G401 (cell line): Measurements from ENCODE around the gene CCDC60. TPM values are rescaled to one million over a fixed set of nuclear protein-coding genes. Genes with fewer than 3 reads are reported as not detected.
A peak's percentile ranks its signal among the peaks of the same experiment; 100 is the strongest.

Experiments
- DNase-seq: peaks from one replicate; pipeline ENCODE4 v3.0.0-alpha.2; 2015; ENCODE audit warnings: low spot score
- in situ Hi-C: cut with HindIII; loops from 2 replicates; pipeline ENCODE4 v1.10.0; 2016; ENCODE audit warnings: low sequenced_read_pairs, mixed read lengths
- total RNA-seq: library from RNA; depleted of rRNA; stranded (reverse); fragments of >200 nt; shearing (Covaris generic); gene quantifications from 2 replicates; pipeline ENCODE4 v1.2.3, GENCODE V29; 2014

The CCDC60 gene
- total RNA-seq, 1 experiment from 2014 or later = not detected

DNA sequence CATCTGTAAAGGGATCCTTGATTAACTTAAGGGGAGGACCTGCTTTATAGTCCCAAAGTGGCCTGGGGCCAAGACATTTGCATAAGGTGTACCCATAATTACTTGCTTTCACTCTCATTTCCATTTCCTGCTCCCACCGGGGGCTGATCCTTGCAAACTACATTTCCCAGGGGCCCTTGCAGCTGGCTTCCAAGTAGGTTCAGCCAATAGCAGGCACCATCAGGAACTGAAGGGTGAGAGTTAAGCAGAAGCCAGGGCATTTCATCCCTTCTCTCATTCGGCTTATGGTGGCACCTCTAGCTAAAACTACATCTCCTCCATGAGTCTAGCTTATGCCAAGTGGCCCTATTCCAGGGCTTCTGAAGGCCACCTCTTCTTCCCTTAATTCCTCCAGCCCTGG lies 88.8 kb downstream of the CCDC60 start:
- in situ Hi-C loops = no loop called here
- DNase-seq = no peak

DNA sequence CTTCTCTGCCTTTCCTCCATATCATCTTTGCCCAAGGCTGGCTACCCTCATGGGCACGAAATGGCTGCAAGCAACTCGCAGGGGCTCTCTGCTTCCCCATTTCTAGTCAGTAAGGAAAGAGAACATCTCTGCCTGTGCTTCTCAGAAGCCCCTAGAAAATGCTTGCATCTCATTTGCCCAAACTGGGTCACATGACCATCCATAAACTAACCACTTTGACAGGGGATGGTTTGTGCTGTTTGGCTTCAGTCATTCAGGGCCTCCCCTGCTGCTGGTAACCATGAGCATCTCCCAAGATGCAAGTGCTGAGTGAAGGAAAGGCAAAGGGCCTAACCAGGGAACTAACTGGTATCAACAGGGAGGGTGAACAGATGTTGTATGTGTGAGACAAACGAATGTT lies 91.1 kb downstream of the CCDC60 start:
- no peak for DNase-seq
- in situ Hi-C loops = no loop called here

DNA sequence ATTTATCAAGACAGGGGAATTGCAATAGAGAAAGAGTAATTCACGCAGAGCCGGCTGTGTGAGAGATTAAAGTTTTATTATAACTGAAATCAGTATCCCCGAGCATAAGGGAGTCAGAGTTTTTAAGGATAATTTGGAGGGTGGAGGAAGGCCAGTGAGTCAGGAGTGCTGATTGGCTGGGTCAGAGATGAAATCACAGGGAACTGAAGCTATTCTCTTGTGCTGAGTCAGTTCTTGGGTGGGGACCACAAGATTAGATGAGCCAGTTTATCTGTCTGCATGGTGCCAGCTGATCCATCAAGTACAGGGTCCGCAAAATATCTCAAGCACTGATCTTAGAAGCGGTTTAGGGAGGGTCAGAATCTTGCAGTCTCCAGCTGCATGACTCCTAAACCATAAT lies 96.6 kb downstream of the CCDC60 start:
- no peak for DNase-seq
- in situ Hi-C loops = no loop called here

DNA sequence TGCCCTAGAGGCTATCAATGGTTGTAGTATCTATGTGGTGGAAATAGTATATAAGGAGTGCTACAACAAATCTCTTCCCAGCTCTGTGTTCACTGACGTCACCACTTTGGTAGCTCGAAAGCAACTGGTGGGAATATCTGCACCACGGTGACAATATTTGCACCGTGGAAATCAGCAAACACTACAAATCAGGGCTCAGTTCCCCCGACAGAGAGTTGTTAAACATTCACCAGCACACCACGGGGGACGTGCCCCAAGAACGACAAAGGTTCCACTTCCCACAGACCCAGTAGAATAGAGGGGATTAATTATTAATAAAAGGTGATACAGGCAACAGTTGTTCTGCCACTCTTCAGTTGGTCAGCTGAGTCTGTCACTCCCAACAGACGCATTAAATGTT lies 98.4 kb downstream of the CCDC60 start:
- in situ Hi-C loops = no loop called here
- no peak for DNase-seq

DNA sequence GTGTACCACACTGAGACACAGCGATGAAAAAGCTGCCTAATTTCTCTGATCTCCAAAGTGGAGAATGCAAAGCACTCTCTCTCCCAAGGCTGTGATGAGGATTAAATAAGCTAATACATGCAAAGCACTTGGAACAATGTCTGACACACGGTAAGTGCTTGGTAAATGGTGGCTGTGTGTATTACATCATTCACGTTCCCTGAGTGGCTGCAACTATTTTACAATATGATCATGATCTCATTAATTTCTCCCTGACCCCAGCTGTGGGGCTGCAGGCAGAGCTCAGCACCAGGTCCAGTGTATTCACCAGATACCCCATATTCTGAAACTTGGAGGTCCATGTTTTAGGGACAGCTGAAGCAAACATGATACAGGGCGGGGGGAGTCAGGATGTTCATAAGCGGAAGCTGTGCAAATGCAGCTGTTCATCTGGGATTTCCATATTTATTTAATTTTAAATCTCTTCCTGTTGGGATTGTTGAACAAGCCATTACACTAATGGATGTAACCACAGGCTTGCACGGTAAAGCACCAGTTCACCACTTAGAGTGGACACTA lies 106.4 kb downstream of the CCDC60 start:
- no peak for DNase-seq
- in situ Hi-C loops = no loop called here

DNA sequence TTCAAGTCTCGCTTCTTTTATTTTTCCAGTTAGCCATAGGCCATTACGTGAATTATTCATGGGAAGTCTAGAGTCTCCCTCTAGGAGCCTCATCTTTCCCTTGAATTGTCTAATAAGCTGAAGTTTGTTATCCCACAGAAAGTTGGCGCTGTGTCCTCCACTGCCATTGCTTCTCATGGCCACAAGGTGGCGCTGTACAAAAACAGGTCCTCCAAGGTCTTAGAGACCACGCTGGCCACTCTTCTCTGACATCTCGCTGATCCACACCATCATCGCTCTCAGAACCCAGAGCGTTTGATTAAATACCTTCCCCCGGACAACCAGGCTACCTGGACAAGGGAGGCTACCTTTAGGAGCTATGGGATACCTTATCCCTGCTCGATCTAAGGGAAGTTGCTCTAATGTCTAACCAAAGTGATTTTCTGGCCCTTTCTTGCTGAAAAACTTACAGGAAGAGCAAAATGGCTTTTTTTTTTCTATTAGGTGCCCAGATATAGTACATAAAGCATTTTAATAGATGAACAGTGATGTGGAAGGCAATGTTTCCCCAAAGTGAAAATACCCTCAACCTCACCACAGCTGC lies 110.0 kb downstream of the CCDC60 start:
- peak; percentile 23 for DNase-seq
- in situ Hi-C loops = no loop called here

DNA sequence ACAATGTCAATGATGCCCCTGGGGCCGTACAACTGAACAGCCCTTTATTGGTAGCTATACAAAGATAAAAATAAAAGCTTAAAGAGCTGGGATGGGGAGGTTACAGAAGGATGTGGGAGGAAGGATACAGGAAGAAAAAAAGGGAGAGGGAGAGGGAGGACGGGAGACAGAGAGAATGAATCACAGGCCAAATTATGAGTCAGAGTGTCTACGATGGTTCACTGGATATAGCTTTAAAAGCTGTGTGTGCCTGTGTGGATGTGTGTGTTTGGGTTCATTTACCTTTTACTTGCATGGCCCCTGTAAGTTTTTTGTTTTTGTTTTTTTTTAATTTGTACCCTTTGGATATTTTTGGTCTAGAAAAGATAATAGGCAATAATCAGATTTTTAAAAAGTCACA lies 111.9 kb downstream of the CCDC60 start:
- in situ Hi-C loops = no loop called here

DNA sequence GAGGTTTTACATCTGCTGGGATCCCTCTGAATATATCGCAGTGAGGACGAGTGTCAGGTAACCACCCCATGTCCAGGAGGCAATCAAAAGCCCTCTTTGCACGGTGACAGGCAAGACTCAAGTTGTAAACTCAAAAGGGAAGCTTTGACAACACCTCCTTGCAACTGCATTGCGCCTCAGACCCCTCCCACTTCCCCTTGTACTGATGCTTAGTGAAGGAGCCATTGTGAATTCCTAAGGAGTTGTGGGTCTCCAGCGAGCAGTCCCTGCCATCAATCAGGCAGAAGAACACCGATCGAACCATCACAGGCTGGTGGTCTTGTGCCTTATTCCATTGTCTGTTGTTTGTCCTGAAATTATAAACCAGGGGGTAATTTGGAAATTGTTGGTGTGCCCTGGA lies 112.6 kb downstream of the CCDC60 start:
- DNase-seq = no peak
- in situ Hi-C loops = no loop called here

More for the DNA sequence above, 111.9 kb downstream of the CCDC60 start:
- no peak for DNase-seq

DNA sequence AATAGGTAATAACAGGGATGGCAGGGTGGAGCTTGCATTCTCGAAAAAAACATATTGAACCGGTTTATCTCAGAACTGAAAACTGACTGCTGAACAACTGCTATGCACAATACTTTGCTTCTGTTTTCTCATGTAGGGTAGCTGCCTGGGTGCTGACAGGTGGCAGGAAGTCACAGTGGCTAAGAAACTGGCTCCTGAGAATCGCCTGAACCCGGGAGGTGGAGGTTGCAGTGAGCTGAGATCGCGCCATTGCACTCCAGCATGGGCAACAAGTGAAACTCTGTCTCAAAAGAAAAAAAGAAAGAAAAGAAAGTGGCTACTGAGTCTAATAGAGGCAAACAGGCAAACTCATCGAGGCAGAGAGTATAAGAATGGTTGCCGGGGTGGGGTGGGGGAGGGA lies 113.1 kb downstream of the CCDC60 start:
- in situ Hi-C loops = no loop called here
- DNase-seq = no peak

DNA sequence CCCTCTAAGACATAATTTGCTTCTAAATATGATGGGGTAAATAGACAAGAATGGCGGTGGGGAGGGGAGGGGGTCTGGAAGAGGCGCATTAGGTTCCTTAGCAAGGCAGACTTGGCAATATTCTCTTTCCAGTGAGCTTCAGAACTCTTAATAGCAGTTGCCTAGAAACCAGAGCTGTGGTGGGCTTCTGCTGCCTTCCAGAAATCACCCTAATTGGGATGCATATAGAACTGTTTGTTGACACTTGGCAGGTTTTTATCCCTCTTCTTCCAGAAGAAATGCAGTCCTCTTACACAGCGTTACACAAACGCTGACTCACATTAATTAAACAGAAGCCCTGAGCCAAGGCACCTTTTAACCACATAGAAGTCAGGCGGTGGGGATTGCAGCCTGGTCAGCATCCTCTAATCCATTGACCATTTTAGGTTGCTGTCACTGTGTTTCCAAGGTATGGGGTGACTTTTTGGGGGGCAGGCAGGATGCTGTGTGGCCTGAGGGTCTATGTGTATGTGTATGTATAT lies 114.1 kb downstream of the CCDC60 start:
- DNase-seq = no peak
- in situ Hi-C loops = no loop called here

DNA sequence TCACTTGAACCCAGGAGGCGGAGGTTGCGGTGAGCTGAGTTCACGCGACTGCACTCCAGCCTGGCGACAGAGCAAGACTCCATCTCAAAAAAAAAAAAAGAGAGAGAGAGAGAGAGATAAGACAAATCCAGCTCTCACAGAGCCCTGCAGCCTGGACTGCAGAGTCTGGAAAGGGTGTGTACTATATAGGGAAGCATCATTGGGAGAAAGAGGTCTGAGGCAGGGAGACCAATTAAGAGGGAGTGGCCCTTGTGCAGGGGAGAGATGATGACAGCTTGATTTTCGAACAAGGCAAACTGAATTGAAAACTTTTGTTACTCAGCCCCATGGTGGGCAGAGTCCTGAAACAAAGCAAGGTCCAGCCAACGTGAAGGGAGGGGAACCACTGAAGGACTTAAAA lies 116.2 kb downstream of the CCDC60 start:
- DNase-seq = no peak
- in situ Hi-C loops = no loop called here

DNA sequence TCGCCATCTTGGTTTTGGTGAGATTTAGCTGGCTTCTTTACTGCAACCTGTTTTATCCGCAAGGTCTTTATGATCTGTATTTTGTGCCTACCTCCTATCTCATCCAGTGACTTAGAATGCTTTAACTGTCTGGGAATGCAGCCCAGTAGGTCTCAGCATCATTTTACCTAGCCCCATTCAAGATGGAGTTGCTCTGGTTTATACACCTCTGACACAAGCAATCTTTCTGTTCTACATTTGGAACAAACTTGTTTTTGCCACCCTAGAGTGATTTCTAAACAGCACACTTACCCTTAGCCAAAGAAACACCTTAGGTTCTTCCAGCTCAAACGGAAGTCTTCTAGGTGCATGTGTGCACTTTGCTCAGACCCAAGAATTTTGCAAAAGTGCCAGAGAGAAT lies 122.3 kb downstream of the CCDC60 start:
- in situ Hi-C loops = no loop called here

DNA sequence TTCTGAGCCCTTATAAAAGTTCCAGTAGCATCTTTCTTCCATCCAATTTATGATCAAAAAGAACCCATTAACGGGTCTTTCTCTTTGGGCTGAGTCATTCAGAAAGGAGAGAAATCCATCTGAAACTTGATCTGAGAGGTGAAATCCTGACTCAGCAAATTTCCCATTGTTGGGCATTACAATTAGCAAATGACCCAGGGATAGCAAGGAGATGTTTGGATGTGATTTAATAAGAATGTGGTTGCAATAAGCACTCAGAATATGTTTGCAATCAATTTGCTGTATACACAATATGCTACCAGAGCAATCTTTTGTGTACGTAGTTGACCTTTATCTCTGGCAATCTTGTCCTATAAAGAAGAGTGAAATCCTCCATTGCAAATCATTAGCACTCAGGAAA lies 122.7 kb downstream of the CCDC60 start:
- no peak for DNase-seq
- in situ Hi-C loops = no loop called here

More for the DNA sequence above, 122.3 kb downstream of the CCDC60 start:
- no peak for DNase-seq

DNA sequence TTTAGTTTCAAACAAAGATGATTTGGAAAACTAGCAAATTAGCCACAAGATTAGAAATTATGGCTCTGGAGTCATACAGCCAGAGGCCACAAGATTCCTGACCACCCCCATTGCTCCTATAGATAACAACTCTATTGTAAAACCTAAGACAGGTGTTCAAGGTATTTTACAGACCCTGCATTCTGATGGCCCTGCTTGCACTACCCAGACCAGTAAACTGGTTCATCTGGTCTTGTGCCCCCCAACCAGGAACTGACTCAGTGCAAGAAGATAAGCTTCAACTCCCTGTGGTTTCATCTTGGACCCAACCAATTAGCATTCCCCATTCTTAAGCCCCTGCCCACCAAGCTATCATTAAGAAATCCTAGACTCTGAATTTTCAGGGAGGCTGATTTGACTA lies 125.0 kb downstream of the CCDC60 start:
- in situ Hi-C loops = no loop called here
- DNase-seq = no peak

DNA sequence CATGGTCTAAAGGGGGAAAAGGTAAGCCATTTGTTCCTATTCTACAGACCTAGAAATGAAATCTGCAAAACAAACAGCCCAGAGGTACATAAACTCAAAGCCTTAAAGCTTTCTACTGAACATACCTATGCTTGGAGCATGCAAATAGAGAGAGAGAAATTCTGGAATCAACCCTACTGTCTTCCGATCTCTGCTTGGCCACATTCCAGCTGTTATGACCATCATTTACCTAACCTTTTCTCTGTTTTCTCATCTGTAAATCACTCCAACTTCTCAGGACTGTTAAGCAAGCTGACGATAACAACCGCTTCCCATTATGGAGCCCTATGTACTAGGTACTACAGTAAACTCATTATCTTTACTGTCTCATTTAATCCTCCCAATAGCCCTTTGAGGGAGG lies 126.3 kb downstream of the CCDC60 start:
- in situ Hi-C loops = no loop called here
- DNase-seq = no peak

DNA sequence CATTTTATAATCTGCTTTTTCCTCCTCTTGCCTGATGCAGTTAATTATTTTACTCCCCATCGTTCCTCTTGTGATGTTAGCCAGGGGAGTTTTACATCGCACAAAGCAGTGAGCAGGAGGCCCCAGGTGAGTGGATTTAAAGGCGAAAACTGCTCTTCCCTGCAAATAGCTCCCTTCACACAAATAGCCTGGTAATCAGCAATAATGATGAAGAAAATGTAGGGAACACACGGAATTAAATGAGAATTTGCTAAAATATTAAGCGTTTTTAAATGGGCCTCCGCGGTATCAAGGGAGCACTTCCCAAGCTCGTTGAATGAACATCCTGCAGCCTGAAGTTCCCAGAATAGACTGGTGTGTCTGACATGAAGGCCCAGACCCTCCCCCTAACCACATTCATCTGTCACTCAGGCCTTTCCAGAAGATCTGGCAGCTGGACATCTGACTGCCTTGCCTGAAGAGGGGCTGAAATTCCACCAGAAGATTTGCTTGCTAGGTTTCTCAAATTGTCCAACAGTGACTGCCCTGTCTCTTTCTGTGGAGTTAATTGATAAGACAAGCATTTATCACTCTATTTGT lies 127.2 kb downstream of the CCDC60 start:
- in situ Hi-C loops = no loop called here
- no peak for DNase-seq

DNA sequence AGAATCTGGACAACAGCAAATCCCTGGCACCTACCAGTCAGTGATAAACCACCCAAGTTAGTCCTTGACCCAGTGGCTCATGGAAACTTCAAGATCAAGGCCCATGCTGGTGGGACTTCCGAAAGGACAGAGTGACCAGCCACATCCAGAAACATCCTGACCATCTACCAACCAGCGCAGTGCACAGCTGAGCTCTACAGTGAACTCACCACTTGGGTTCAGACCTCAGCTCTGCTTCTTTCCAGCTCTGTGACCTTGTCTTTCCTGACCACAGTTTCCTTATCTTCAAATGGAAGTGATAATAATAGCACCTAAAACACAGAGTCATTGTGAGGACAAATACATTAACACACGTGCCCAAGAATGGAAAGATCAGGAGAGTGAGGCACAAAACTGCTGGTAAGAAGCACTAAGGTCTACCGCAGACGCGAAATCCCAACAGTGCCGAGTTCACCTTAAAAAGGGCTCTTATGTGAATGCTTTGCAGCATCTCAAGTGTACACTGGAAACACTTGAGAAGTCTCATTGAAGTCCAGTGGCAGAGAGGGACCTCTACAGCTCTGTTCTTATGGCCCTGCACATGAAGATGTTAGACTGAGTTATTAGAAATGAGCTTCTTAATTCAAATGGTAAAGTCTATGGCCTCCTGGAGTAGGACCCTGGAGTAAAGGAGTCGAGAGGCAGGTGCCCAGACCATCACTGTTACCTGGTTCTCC lies 128.8 kb downstream of the CCDC60 start:
- DNase-seq = no peak
- in situ Hi-C loops = no loop called here

DNA sequence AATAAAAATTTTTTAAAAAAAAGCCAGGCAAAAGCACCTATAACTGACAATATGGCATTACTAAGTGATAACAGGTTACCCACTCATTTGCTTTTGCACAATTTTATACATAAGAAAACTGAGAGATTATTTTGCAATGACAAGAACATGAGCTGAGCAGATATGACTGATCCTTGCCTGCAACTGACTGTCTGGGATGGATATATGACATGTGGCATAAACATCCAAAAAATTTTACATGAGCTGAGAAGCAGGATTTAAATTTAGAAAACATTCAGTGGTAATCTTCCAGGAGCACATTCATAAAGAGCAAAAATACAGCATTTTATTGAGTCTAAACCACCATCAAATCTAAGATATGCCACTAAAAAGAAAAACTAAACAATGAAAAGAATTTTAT lies 133.8 kb downstream of the CCDC60 start:
- no peak for DNase-seq
- in situ Hi-C loops = no loop called here

DNA sequence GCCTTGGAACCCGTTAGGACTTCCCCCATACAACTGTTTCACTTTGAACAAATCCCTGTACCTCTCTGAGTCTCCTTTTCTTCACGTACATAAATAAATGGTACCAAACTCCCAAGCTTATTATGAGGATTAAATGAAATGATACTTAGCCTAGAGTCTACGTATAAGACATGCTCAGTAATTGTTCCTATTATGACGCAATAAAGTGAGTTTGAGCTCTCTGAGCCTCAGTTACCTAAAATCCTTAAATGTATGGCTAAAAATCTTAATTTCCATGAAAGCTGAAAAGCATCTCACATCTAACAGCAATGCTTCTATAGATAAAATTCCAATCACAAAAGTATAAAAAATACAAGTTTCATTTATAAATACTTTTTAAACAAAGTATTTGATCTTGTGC lies 141.1 kb downstream of the CCDC60 start:
- in situ Hi-C loops = no loop called here
- DNase-seq = no peak

DNA sequence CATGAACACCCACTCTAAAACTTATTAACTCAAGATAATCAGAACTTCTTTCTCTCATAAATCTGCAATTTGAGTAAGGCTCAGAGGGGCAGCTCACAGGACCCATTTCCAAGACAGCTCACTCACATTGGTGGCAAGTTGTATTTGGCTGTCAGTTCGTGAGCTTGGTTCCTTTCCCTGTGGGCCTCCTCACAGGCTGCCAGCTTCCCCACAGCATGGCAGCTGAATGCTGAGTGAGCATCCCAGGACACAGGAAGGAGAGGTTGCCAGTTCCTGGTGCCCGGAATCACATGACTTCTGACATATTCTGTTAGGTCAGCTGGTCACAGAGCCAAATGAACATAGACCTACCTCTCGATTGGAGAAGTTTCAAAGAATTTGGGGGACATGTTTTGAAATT lies 142.4 kb downstream of the CCDC60 start:
- in situ Hi-C loops = no loop called here
- DNase-seq = no peak
